GM21619 (cell line): ENCODE measurements around the gene LENEP.

ENCODE experiments used
- ATAC-seq: cut with Tn5 transposase; IDR thresholded peaks from one replicate; pipeline ENCODE4 v1.9.1; 2021; ENCODE audit not compliant: unreplicated experiment

LENEP gene

DNA sequence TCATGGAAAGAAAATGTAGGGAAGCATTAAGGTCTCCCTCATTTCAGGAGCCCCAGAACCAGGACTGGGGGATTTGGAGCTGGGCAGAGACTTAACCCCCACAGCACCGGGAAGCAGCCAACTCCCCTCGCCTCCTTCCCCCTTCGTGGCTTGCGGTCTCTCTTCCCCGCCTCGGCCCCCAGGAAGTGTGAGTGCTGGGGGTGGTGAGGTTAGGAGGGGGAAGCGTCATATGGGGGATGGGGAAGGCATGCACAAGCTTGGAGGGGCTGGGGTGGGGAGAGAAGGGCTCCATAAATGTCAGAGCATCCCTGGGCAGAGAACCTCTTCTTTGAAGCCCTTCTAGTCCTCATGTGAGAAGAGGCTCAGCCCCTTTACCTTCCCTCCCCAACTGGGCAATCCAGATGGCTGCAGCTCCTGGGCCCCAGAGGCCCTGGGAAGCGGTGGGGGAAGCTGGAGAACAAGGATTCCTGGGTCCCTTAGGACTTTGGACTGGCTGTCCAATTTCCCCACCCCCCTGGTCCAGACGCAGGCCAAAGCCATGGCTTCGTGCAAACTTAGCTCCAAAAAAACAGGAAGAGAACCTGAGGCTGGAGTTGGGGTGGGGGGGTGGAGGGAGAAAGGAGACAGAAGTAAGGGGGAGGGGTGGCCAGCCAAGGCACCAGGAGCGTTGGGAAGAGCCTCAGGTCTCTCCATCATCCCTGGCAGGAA, 17.0 kb downstream of the LENEP start:
- no peak for ATAC-seq

DNA sequence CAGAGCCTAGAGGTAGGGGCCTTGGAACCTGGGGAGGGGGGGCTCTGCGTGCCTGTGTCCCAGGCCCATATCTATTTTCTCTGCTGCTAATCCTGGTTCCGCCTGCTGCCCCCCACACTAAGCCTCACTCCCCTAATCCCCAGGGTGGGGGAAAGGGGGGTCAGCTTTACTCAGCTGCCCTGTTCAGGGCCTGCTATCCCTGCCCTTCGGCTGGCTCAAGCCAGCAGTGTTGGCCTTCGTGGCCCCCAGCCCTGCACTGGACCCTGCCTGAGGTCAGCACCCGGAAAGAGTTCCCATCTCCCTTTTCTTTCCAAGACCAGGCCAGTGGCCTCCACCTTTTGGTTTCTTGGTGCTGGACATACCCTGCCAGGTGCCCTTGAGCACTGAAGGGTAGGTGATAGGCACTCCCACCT, 17.6 kb downstream of the LENEP start:
- no peak for ATAC-seq

DNA sequence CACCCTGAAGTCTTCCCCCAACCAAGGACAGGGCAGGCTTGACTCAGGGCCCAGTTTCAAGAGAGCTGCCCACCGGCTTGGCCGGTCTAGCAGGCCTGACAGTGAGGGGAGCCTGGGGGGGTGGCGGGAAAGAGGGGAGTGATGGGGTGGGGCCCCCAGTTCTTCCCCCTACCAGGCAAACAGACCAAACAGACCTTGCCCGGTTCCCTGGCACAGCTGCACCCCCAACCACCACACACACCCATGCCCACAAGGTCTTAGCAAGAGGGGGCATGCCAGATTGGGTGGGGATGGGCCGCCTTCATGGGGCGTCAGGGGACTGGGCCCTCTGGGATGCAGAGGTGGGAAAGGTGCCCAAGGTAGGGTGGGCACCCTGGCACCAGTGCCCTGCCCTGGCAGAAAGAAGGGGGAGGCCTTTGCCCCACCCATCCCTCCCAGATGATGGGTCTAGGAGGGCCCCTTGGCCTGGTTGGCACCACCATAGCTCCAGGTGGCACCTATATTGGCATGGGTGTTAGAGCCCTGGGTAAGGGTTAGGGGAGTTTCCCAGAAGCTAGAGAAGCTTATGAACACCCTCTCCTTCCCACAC, 18.1 kb downstream of the LENEP start:
- no peak for ATAC-seq

DNA sequence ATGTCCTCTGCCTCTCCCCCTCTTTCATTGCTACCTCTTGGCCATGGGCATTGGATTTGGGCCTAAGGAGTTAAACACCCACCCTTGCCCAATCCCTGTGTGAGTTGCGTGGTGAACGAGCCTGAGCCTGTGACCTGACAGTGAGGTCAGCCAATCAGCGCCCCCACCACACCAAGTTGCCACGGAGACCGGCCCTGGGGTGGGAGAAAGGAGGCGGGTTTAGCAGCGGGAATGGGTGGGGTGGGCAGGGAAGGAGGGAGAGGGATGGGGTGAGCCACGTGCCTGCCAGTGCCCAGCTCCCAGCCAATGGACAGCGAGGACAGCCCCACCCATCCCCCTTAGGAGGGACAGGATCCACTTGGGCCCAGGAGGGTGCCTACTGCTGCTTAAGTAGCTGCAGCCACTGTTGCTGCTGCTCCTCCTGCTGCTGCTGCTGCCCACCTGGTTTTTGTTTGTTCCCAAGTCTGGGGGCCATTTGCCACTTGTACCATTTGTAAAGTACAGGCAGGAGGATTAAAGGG, 18.7 kb downstream of the LENEP start:
- ATAC-seq = no peak

DNA sequence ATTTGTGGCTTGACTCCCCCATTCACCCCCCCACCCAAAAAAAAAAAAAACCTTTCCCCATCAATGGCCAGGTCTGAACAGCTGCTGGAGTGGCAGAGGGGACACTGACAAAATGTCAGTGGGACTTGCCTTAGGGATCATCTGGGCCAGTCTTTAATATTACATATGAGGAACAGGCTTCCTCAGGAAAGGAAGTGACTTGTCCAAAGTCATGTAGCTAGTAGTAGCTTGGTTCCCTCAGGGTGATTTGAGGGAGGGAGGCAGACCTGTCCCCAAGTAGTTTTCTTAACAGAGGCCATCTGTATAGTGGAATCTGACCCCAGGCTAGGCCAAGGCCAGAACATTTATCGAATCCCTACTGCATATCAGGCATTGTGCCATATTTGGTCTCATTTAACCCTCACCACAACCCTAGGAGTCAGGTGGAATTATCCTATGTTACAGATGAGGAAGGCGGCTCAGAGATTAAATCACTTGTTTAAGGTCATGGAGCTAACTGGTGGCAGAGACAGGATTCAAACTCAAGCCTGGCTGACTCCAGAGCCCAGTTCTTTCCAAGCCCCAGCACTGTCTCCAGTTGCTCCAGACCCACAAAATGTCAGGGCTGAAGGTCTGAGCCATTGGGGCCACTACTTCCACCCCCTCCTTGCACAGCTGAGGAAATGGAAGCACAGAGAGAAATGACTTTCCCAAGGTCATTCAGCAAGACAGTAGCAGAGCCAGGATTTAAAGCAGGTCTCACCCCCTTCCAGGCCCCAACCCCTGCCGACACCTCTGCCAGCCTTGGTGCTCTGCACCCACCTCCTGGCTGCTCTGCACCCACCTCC, 19.6 kb downstream of the LENEP start:
- no peak for ATAC-seq

DNA sequence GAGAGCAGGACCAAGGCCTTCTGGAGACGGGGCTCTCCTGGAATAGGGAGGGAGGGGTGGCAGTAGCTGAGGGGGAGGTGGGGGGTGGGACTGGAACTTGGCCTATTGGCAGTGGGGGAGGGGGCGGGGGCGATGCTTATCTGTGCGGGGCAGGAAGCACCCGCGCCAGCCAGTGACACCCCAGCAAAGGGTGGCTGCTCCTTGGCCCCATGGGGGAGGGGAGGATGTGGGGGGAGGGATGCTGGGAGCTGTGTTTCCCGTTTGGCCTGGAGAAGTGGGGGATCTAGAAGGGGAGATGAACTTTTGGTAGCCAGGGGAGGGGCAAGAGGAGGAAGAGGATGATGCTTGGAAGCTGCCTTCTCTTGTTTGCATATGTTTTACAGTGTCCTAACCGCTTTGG, 20.2 kb downstream of the LENEP start:
- ATAC-seq = no peak

DNA sequence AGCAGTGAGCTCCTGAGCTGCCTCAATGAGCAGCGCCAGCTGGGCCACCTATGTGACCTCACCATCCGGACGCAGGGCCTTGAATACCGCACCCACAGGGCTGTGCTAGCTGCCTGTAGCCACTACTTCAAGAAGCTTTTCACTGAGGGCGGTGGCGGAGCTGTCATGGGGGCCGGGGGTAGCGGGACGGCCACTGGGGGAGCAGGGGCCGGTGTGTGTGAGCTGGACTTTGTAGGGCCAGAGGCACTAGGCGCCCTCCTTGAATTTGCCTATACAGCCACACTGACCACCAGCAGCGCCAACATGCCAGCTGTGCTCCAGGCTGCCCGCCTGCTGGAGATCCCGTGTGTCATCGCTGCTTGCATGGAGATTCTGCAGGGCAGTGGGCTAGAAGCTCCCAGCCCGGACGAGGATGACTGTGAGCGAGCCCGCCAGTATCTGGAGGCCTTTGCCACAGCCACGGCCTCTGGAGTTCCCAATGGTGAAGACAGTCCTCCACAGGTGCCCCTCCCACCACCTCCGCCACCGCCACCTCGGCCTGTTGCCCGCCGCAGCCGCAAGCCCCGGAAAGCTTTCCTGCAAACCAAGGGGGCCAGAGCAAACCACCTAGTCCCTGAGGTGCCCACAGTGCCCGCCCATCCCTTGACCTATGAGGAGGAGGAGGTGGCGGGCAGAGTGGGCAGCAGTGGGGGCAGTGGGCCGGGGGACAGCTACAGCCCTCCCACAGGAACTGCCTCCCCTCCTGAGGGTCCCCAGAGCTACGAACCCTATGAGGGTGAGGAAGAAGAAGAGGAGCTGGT, 21.5 kb downstream of the LENEP start:
- ATAC-seq = no peak

DNA sequence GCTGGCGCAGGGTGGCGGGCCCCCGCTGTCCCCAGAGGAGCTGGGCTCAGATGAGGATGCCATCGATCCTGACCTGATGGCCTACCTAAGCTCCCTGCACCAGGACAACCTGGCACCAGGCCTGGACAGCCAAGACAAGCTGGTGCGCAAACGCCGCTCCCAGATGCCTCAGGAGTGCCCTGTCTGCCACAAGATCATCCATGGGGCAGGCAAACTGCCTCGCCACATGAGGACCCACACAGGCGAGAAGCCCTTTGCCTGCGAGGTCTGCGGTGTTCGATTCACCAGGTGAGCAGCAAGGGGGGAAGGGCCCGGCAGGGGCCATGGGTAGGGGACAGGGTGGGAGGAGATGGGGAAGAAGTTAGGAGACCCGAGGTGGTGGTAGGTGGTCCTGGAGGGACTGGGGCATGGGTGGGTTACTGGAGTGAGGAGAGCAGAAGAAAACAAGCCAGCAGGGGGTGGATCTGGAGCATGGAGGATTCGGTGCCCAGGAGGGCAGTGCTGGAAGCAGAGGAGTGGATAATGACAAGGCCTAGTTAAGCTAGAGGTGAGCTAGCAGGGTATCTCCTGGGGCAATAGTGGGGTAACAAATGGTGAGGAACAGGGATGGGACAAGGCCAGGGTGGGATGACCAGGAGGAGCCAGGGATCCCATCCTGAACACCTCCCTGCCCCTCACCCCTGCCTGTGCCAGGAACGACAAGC, 22.3 kb downstream of the LENEP start:
- no peak for ATAC-seq

DNA sequence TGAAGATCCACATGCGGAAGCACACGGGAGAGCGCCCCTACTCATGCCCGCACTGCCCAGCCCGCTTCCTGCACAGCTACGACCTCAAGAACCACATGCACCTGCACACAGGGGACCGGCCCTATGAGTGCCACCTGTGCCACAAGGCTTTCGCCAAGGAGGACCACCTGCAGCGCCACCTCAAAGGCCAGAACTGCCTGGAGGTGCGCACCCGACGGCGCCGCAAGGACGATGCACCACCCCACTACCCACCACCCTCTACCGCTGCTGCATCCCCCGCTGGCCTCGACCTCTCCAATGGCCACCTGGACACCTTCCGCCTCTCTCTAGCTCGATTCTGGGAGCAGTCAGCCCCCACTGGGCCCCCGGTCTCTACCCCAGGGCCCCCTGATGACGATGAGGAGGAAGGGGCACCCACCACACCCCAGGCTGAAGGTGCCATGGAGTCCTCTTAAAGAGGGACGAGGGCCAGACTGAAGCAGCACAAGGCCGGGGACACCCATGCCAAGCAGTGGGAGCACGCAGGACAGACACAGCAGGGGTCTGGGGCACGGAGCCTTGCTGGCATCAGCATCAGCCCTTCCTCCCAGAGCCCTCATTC, 22.9 kb downstream of the LENEP start:
- ATAC-seq = no peak

DNA sequence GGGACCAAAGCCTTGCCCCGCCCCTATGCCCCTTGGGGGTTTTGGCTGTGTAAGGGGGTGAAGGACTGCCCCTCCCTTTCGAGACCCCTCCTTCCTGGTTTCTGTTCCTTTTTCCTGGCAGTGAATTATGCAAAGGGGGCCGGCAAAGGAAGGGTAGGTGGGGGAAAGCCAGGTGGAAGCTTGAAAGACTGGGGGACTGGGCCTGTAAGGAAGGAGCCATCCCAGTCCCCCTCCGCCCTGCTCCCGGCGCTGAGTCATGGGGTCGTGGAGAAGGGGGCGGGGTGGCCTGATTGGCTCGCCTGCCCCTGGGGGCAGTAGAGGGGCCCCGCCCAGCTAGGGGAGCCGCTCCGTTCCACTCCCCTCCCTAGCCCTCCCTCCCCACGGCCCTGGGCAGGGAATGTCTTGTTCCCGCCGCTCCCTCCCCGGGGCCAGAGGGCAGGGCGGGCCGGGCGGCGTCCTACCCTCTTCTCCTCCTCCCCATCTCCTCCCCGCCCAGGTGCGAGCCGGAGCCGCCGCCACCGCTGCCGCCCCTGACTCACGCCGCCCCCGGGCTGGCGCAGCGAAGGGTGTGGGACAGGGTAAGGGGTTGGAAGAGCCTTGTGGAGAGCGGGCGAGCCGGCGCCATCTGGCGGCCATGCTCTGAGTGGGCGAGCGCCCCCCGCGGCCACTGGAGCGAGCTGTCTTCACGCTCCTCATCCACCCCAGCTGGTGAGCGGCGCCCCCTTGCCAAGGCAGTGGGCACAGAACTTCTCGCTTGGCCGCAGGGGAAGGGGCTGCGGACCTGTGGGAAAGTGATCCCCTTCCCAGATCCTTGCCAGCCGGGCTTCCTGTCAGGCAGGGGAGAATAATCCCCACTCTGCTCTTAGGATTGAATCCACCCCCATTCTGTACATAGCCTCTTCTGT, 23.9 kb downstream of the LENEP start:
- ATAC-seq = peak; percentile 74

DNA sequence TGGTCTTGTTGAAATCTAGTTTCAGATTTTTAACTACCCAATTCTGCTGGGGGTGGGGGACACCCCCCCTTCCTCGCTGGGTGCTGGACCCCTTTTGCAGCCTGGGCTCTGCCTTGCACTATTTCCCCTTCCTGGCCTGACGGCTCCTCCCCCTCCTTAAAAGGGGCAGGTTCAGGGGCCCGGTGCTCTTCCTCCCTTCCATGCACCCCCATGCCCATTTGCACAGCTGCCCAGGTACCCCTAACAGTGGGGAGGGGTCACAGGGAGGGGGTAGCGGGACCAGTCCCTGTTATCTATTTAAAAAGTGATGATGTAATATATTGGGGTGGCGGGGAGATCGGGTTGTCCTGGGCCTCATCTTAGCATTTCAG, 24.5 kb downstream of the LENEP start:
- ATAC-seq = no peak

DNA sequence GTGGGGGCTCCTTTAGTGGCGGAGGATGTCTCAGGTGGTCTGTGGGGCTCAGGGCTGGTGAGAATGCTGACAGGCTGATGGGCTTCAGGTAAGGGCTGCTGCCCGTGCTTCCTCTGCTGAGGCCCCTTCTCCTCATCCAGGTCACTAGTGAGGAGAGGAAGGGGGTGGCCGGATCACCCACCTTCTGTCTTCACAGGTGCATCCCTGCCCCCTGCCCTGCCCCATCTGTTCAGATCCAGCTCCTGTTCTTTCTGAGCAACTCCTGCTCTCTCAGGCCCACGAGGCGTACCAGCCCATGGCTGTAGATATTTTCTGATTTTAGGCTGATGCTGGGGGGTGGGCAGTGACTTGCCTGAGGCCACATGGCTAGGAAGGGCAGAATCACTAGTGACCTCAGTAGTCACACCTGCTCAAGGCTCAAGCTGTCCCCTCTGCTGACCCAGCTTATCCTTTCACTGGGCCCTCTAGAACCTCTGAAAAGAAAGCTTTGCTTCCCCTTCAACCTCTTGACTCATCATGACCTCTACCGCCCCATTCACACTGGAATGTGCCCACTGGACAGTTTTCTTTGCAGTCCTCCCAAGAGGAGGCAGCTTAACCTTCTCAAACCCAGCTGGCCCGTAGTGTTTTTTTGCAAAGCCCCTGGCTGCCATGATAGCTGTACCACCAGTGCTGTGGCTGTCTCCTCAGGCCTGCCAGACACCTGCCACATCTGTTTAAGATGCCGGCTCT, 25.4 kb downstream of the LENEP start:
- ATAC-seq = no peak

DNA sequence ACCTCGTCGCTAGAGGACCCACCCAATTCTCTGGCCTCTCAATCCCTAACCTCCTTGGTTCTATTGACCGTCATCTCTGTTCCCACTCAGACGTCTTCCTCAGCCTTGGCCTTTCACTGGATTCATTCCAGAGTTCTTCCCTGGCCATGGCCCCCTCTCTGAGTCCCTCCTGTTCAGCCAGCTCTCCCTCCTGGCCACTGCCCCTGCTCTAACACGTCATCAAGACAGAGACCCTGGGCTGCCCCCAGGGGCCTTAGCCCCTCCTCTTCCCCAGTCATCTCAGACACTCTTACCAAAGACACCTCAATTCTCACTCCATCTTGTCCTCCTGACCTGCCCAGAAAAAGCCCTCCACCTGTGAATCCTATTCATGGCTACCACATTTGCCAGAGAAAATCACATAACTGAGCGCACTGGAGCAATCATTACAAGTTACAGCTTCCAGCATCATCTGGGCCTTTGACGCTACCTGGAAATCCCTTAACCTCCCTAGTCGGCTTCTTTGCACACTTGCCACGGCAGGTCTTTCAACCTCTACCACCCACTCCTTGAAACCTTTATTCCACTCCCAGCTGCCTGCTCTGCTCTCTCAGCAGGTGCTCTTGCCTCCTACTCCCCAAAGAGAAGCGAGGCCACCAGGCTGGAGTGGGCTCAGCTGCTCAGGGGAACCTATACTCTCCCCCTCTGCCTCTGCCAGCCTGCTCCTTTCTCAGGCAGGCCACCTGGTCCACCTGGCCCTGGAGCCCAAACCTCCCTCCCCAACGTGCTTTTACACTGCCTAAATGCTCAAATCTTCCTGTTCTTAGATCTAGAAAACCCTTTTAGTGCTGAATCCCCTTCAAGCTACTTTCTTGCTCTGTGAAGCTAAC, 26.2 kb downstream of the LENEP start:
- no peak for ATAC-seq

DNA sequence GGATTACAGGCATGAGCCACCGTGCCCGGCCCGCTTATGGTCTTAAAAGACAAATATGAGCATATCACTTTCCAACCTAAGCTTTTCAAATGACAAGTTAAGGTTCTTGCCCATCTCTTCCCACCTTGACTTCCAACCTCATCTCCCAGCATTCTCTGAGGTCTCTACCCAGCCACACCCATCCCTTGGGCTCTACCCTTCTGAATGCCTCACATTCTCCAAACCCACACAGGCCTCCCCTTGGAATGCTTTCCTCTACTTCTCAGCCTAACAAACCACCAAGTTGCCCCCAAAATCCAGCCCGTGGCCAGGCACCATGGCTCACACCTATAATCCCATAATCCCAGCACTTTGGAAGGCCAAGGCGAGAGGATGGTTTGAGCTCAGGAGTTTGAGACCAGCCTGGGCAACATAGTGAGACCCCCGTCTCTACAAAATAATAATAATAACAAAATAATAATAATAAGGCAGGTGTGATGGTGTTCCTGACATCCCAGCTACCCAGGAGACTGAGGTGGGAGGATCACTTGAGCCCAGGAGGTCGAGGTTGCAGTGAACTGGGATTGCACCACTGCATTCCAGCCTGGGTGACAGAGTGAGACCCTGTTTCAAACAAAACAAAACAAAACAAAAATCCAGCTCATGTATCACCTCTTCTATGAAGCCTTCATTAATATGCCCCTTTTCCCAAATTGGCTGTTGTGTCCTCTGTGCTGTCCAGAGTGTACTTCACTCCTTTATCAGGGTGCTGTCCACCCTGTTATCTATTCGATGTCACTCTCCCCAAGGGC, 28.9 kb downstream of the LENEP start:
- ATAC-seq = no peak

DNA sequence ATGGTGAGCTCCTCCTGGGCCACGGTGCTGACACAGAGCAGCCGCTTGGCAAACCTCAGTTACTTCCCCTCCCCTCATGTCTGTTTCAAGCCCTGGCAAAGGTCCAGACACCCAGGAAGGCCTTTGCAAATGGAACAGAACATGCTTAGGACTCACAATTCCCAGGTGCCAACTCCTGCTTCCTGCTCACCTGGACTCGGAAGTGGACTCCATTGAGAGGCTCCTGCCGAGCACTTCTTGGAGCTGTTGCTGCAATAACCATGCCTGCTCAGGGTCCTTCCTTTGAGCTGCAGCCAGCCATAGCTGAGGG, 29.5 kb downstream of the LENEP start:
- no peak for ATAC-seq

DNA sequence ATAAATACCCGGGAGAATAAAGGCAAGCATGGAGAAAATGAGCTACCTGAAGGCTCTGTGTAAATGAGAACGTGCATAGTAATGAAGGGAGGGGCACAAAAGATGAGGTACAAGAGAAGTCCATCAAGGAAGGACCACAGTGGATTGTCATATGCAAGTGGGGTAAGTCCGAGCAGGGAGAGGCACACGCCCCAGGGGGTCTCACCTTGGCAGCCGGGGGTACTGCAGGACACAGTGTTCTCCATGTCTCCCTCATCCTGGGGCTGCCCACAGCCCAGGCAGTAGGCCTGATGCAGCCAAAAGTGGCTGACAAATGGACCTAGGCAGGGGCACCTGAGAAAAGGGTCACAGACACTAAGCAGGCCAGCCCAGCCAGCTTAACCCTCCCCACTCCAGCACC, 30.2 kb downstream of the LENEP start:
- no peak for ATAC-seq

DNA sequence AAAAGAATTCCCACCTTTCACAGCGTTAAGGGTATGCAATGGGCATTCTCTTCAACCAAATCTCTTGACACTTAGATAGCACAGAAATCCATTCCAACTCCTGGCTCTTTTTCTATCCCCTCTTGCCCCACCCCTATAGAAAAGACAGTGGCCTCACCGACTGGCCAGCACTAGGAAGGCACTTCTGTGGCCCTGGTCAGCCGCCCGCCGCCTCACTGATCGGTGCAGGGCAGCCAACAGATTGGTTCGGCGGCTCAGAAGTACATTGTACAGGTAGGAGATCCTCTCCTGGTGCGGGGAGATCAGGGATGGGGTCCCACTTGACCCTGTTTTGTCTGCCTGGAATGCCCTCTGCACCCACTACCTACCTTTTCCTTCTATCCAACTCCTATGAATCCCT, 30.9 kb downstream of the LENEP start:
- ATAC-seq = no peak
